ENCODE measurements around the gene OR52E5.

DNA sequence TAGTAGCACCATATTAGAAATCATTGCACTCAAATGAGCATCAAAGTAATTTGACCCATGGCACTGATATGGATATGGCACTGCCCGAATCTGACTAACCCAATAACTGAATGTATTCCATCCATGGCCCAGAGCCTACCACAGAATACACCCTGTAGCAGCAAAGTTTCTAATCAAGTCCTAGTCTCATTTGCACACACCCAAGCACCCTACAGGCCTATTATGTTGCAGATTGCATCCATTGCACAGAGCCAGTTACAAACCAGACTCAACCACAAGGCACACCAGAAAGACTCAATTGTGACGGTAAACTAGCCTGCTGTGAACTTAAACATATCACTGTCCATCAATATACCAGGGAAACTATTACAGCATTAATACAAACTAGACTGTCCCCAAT lies 6.5 kb downstream of the OR52E5 start:
- TF ChIP-seq POLR2AphosphoS5 (IDR thresholded peaks at IDR 0.05; ENCODE audit: low read depth, low read length) (no peak), SIN3A (IDR thresholded peaks at IDR 0.05; ENCODE audit: borderline replicate concordance, insufficient read depth, low read length) (no peak)
